GM12875 (cell line): ENCODE results near the gene PIGT.

ENCODE experiments used
- H3K4me3 ChIP-seq: one replicate; pipeline ENCODE4 v1.5.1; 2011; ENCODE audit warnings: low read depth, low read length, control low read depth
- CTCF ChIP-seq: IDR thresholded peaks from 2 replicates; pipeline ENCODE4 v1.5.1; 2011; ENCODE audit warnings: low read depth, mild to moderate bottlenecking, control low read depth, inconsistent platforms, low read length, moderate library complexity, borderline replicate concordance; ENCODE audit not compliant: insufficient read depth

Gene PIGT

GRCh38 chr20:45449528-45449927, 33.6 kb downstream of the PIGT start:
- TF ChIP-seq CTCF: no peak
- H3K4me3 ChIP-seq: no peak overlapping the region

GRCh38 chr20:45450097-45450818, 34.3 kb downstream of the PIGT start:
- TF ChIP-seq CTCF: peak; percentile 52; the same call in 1 of the 2 replicates
- no peak overlapping the region for H3K4me3 ChIP-seq

- no peak for TF ChIP-seq CTCF
- H3K4me3 ChIP-seq: no peak overlapping the region
These were observed 36.3 kb downstream of the PIGT start for GRCh38 chr20:45452238-45452637.

DNA sequence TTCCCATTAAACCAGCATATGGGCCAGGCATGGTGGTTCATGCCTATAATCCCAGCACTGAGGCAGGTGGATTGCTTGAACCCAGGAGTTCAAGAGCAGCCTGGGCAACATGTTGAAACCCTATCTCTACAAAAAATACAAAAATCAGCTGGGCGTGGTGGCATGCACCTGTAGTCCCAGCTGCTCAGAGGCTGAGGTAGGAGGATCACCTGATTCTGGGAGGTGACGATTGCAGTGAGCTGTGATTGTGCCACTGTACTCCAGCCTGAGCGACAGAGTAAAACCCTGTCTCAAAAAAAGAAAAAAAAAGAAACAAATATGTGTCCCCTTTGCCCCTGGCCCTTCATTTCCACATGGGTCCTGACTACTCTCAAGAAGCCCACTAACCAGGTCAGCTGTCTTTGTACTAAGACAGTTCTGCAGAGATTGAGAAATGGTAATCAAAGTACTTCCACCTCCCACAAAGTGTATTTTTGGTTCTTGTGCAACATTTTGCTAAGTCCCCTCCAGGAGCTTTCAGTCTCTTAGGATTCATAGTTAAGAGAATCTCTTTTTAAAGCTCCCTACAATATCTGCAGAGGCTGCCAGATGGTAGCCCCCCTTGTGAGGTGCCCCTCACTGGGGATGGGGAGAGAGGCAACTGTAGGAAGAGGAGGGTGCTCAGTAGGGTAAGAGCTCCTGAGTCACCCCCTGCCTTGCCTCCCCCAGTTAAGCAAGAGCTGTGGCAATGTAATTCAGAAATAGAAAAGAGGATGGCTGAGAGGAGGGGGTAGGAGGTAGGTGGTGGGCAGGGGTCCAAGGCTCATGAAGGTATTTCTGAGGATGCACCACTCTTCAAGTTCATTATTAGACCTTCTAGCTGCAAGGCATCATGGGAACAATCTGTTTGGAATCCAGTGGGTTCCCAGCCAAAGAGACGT, 37.1 kb downstream of the PIGT start:
- no peak for TF ChIP-seq CTCF
- no peak overlapping the region for H3K4me3 ChIP-seq

DNA sequence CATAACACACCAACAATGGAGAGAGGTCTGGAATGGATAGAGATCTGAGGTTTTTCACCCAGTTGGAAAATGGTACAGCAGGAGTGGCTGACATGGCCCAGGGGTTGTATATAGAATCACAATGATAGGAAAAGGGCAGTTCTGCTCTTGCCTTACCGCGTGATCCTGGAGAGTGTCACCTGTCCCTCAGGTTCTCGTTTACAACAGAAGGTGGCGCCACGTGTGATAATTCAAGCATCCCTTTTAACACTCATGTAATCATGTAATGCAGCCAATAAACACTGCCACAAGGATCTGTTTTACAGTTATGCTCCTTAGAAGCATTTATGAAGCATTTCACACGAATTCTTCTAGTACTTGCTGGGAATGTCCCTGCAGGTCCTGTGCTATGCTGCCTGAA, 40.7 kb downstream of the PIGT start:
- H3K4me3 ChIP-seq: no peak overlapping the region
- peak; percentile 42; the same call in 1 of the 2 replicates for TF ChIP-seq CTCF

DNA sequence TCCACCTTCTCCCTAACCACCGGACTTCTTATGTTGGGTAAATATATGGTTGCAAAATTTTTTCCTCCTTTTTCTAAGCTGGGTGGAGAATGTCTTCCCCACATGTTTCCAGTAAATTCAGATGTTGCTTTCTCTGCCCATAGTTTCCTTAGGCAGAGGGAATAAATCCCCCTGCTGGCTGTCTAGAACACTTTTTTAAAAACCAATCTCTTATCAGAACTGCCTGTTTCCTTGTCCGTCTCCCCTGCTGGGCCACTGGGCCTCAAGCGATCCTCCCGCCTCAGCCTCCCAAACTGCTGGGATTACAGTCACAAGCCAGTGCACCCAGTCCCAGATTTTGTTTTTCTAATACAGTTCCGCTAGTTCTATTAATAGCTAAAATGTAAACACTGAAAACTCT, 43.7 kb downstream of the PIGT start:
- TF ChIP-seq CTCF: no peak
- no peak overlapping the region for H3K4me3 ChIP-seq
